ENCODE data around the gene NUFIP2.

GRCh38 chr17:29242790-29243189 lies 51.2 kb downstream of the NUFIP2 start:
- no peak for TF ChIP-seq GATA3 (IDR thresholded peaks at IDR 0.05; ENCODE audit: low read depth, low read length)
- TF ChIP-seq GATA2 (IDR thresholded peaks at IDR 0.05; ENCODE audit: low read depth, low read length), result no peak
